Measurements from ENCODE around the gene JMJD4.
A peak's percentile ranks its signal among the peaks of the same experiment; 100 is the strongest.
"Not testable (repeated sequence)": the region's sequence is repeated elsewhere in the genome, so short reads cannot be mapped to it uniquely, and the experiment has no call there.

The JMJD4 gene

GRCh38 chr1:227731696-227732585 lies 3.2 kb downstream of the JMJD4 start:
- no peak for DNase-seq (ENCODE audit: low read depth)

- DNase-seq (ENCODE audit: low read depth): no peak
Observed at GRCh38 chr1:227731241-227731677, 3.8 kb downstream of the JMJD4 start.

GRCh38 chr1:227730630-227731151 lies 4.4 kb downstream of the JMJD4 start:
- no peak for DNase-seq (ENCODE audit: low read depth)

- no peak for DNase-seq (ENCODE audit: low read depth)
Observed at GRCh38 chr1:227729881-227730629, 5.0 kb downstream of the JMJD4 start.

- DNase-seq (ENCODE audit: low read depth): no peak
Observed at GRCh38 chr1:227729144-227729880, 5.8 kb downstream of the JMJD4 start.

GRCh38 chr1:227728892-227729143 lies 6.3 kb downstream of the JMJD4 start:
- DNase-seq (ENCODE audit: low read depth): no peak

- peak; percentile 64 for DNase-seq (ENCODE audit: low read depth)
Observed at GRCh38 chr1:227728059-227728891, 6.8 kb downstream of the JMJD4 start.

- no peak for DNase-seq (ENCODE audit: low read depth)
Observed at GRCh38 chr1:227726924-227727599, 8.0 kb downstream of the JMJD4 start.

- DNase-seq (ENCODE audit: low read depth): no peak
Observed at GRCh38 chr1:227726318-227726717, 8.8 kb downstream of the JMJD4 start.

GRCh38 chr1:227725046-227725445 lies 10.1 kb downstream of the JMJD4 start:
- DNase-seq (ENCODE audit: low read depth): no peak

GRCh38 chr1:227723474-227723873 lies 11.6 kb downstream of the JMJD4 start:
- DNase-seq (ENCODE audit: low read depth): no peak

GRCh38 chr1:227718932-227719331 lies 16.2 kb downstream of the JMJD4 start:
- DNase-seq (ENCODE audit: low read depth): no peak

GRCh38 chr1:227712648-227713047 lies 22.5 kb downstream of the JMJD4 start:
- DNase-seq (ENCODE audit: low read depth): no peak

- DNase-seq (ENCODE audit: low read depth): not testable (repeated sequence)
Observed at GRCh38 chr1:227710474-227710873, 24.6 kb downstream of the JMJD4 start.

- no peak for DNase-seq (ENCODE audit: low read depth)
Observed at GRCh38 chr1:227709451-227709850, 25.7 kb downstream of the JMJD4 start.

GRCh38 chr1:227707846-227708245 lies 27.3 kb downstream of the JMJD4 start:
- no peak for DNase-seq (ENCODE audit: low read depth)

GRCh38 chr1:227701631-227702030 lies 33.5 kb downstream of the JMJD4 start:
- not testable (repeated sequence) for DNase-seq (ENCODE audit: low read depth)

- no peak for DNase-seq (ENCODE audit: low read depth)
Observed at GRCh38 chr1:227697321-227697864, 37.7 kb downstream of the JMJD4 start.

GRCh38 chr1:227685807-227686206 lies 49.3 kb downstream of the JMJD4 start:
- no peak for DNase-seq (ENCODE audit: low read depth)
